ENCODE measurements around the gene DPEP2. TPM values are rescaled to one million over a fixed set of nuclear protein-coding genes. Genes with fewer than 3 reads are reported as not detected.

The DPEP2 gene
- total and polyA plus RNA-seq, 2 of the 13 experiments (the other 11 are each of a cell fraction or from before 2014, with no cell fraction given), result 0.18 TPM; not detected in 1

- TF ChIP-seq ZBTB25 (CRISPR knock-in tag; IDR thresholded peaks at IDR 0.05) (no peak), THAP8 (CRISPR knock-in tag; IDR thresholded peaks at IDR 0.05; ENCODE audit: borderline replicate concordance) (no peak), ZNF570 (CRISPR knock-in tag; IDR thresholded peaks at IDR 0.05; ENCODE audit: borderline replicate concordance) (no peak)
Measured at GRCh38 chr16:68003031-68003430, 3.7 kb upstream of the DPEP2 start (continued).

DNA sequence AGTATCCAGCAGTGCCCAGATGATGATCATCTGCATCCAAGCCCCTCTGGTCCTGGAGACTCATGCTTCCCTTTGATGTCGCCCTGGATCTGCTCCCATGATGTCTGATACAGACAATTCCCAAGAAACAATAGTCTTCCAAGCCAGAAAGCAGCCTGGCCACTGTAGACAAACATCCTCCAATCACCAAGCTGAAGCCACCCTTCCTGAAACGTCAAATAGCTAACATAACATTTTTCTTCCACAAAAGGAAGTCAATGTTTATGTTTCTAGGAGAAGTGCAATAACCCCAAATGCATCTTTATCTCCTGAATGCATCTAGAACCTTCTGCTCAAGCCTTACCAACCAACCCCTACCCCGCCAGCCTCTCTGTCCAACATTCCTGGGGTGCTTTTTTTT is 1.2 kb upstream of the DPEP2 start:
- in situ Hi-C loops (cut with HindIII; ENCODE audit: extremely low pct_ligation_motif_present, low pct_unique_long_range_greater_than_20kb), result no loop called here
- 35% methylated on average over 3 of the region's 3 CpGs for WGBS (ENCODE audit: low lambda C conversion rate)

More for the DNA sequence above, 1.2 kb upstream of the DPEP2 start:
- Histone ChIP-seq H3K4me2 (ENCODE audit: low read depth, low read length) (no peak overlapping the region; the same call in 1 of the 2 replicates), H3K4me3 (replicated peaks in 1 of 3; ENCODE audit: insufficient read depth in 1 of 3, low read depth in 2 of 3, low read length in 3 of 3) (no peak overlapping the region), H3K79me2 (ENCODE audit: insufficient read depth, low read length) (no peaks in the 10 kb centered on the region), H3K4me1 (ENCODE audit: insufficient read depth, low read length) (peaks cover 45% of the 10 kb centered on the region), H3K36me3 (replicated peaks in 1 of 2; ENCODE audit: control insufficient read depth in 1 of 2, insufficient read depth in 2 of 2, low read length in 2 of 2) (no peaks in the 10 kb centered on the region), H3K27me3 (ENCODE audit: control insufficient read depth in 1 of 2, insufficient read depth in 2 of 2, low read length in 2 of 2) (no peaks in the 10 kb centered on the region), H3K27ac (ENCODE audit: extremely low read length, insufficient read depth, low read length) (no peak overlapping the region), H3K9ac (ENCODE audit: insufficient read depth, low read depth, low read length) (no peak overlapping the region), H4K20me1 (ENCODE audit: insufficient read depth, low read length) (no peaks in the 10 kb centered on the region), H3K9me3 (ENCODE audit: low read length) (no peaks in the 10 kb centered on the region), H2AFZ (ENCODE audit: low read length) (no peak overlapping the region)
- ATAC-seq (no peak; the same call in 2 of the 3 replicates), DNase-seq (ENCODE audit: low spot score) (no peak), FAIRE-seq (no peak)
- intact Hi-C loops (cut with micrococcal nuclease; ENCODE audit: unreplicated experiment), result no loop called here
- TF ChIP-seq ZNF607 (CRISPR knock-in tag; IDR thresholded peaks at IDR 0.05; ENCODE audit: borderline replicate concordance) (no peak), KAT7 (CRISPR knock-in tag; IDR thresholded peaks at IDR 0.05; ENCODE audit: borderline replicate concordance) (no peak), CHD4 (IDR thresholded peaks at IDR 0.05; ENCODE audit: borderline replicate concordance, low read length) (no peak), GATA4 (IDR thresholded peaks at IDR 0.05; ENCODE audit: borderline replicate concordance, low read depth) (no peak), ZBTB3 (CRISPR knock-in tag; IDR thresholded peaks at IDR 0.05; ENCODE audit: borderline replicate concordance, low read depth) (no peak), SETDB1 (CRISPR knock-in tag; IDR thresholded peaks at IDR 0.05; ENCODE audit: borderline replicate concordance) (no peak), ZNF382 (CRISPR knock-in tag; IDR thresholded peaks at IDR 0.05; ENCODE audit: borderline replicate concordance) (no peak), ZSCAN25 (CRISPR knock-in tag; IDR thresholded peaks at IDR 0.05) (no peak), GRHL1 (CRISPR knock-in tag; conservative IDR thresholded peaks at IDR 0.05) (no peak), MEF2D (CRISPR knock-in tag; IDR thresholded peaks at IDR 0.05) (no peak)
- CTCF ChIA-PET (ENCODE audit: low intra/inter-chr PET ratio, low total read pairs), result no interaction called here
- no TSS peak for BruUV-seq (replicated peaks)
- POLR2A ChIA-PET, result interaction anchor here (2.1 kb wide), 1 partner anchor 23 kb away, joined by 7 read pairs; the partner anchor contains the start of genes DDX28 and DUS2

Data from HepG2 (cell line).